Astrocyte (in vitro differentiated cells and primary cell): Measurements from ENCODE around the gene EPHA2. TPM values are rescaled to one million over a fixed set of nuclear protein-coding genes. Genes with fewer than 3 reads are reported as not detected.
A peak's percentile ranks its signal among the peaks of the same experiment; 100 is the strongest.

ENCODE experiments used
- DNase-seq: peaks from one replicate; pipeline ENCODE4 v3.0.0-alpha.2; 2010; ENCODE audit warnings: low read depth
- FAIRE-seq: peaks from 2 replicates; lab custom pipeline; 2011; peaks lifted over from hg19 to GRCh38; lab: Jason Lieb, UNC
- H2AFZ ChIP-seq: 2 replicates; pipeline ENCODE4 v1.6.0; 2012; ENCODE audit warnings: low read depth, low read length, inconsistent platforms
- H3K27ac ChIP-seq: 2 replicates; pipeline ENCODE4 v1.5.1; 2011; ENCODE audit warnings: low read depth, low read length, inconsistent platforms
- H3K27me3 ChIP-seq: 2 replicates; pipeline ENCODE4 v1.6.0; 2011; ENCODE audit warnings: low read length, inconsistent platforms; ENCODE audit not compliant: insufficient read depth
- H3K36me3 ChIP-seq: 2 replicates; pipeline ENCODE4 v1.5.1; 2011; ENCODE audit warnings: low read length, inconsistent platforms; ENCODE audit not compliant: insufficient read depth
- H3K4me1 ChIP-seq: 2 replicates; pipeline ENCODE4 v1.5.1; 2011; ENCODE audit warnings: low read length, inconsistent platforms; ENCODE audit not compliant: insufficient read depth
- H3K4me2 ChIP-seq: 2 replicates; pipeline ENCODE4 v1.6.0; 2012; ENCODE audit warnings: low read length, inconsistent platforms
- H3K4me3 ChIP-seq: 2 replicates; pipeline ENCODE4 v1.5.1; 2011; ENCODE audit warnings: low read depth, mild to moderate bottlenecking, low read length, inconsistent platforms; ENCODE audit not compliant: insufficient read depth
- H3K79me2 ChIP-seq: 2 replicates; pipeline ENCODE4 v1.6.0; 2012; ENCODE audit warnings: mild to moderate bottlenecking, low read length, inconsistent platforms; ENCODE audit not compliant: insufficient read depth
- H3K9ac ChIP-seq: 2 replicates; pipeline ENCODE4 v1.6.0; 2012; ENCODE audit warnings: mild to moderate bottlenecking, low read length, inconsistent platforms
- H3K9me3 ChIP-seq: 2 replicates; pipeline ENCODE4 v1.5.1; 2012; ENCODE audit warnings: low read depth, mild to moderate bottlenecking, low read length, inconsistent platforms; ENCODE audit not compliant: insufficient read depth
- H4K20me1 ChIP-seq: 2 replicates; pipeline ENCODE4 v1.6.0; 2012; ENCODE audit warnings: low read length, inconsistent platforms; ENCODE audit not compliant: insufficient read depth
- H3K27ac Mint-ChIP-seq: one replicate; pipeline ENCODE4 v1.8.0; 2021; ENCODE audit warnings: mild to moderate bottlenecking, mixed read lengths; ENCODE audit not compliant: unreplicated experiment
- H3K27me3 Mint-ChIP-seq: one replicate; pipeline ENCODE4 v1.8.0; 2021; ENCODE audit warnings: low read depth, mixed read lengths; ENCODE audit not compliant: unreplicated experiment
- H3K36me3 Mint-ChIP-seq: one replicate; pipeline ENCODE4 v1.8.0; 2021; ENCODE audit warnings: low read depth, mixed read lengths; ENCODE audit not compliant: unreplicated experiment
- H3K4me1 Mint-ChIP-seq: one replicate; pipeline ENCODE4 v1.8.0; 2021; ENCODE audit warnings: low read depth, mixed read lengths; ENCODE audit not compliant: unreplicated experiment
- H3K4me3 Mint-ChIP-seq: one replicate; pipeline ENCODE4 v1.8.0; 2021; ENCODE audit warnings: mild to moderate bottlenecking, moderate library complexity, mixed read lengths; ENCODE audit not compliant: unreplicated experiment
- H3K9me3 Mint-ChIP-seq: one replicate; pipeline ENCODE4 v1.8.0; 2021; ENCODE audit warnings: mild to moderate bottlenecking, mixed read lengths; ENCODE audit not compliant: unreplicated experiment
- CTCF ChIP-seq: IDR thresholded peaks from 2 replicates; pipeline ENCODE4 v1.5.1; 2011; ENCODE audit warnings: low read depth, mild to moderate bottlenecking, inconsistent platforms, low read length, moderate library complexity; ENCODE audit not compliant: insufficient read depth
- EZH2 ChIP-seq: IDR thresholded peaks from 2 replicates; pipeline ENCODE4 v1.6.1; 2012; ENCODE audit warnings: mild to moderate bottlenecking, low read length, inconsistent platforms; ENCODE audit not compliant: insufficient read depth
- total RNA-seq: library from RNA; stranded (reverse); gene quantifications from 2 replicates; pipeline ENCODE4 v1.2.1, GENCODE V29; 2021

Gene EPHA2
- total RNA-seq, 1 donor from 2014 or later: 140 TPM

DNA sequence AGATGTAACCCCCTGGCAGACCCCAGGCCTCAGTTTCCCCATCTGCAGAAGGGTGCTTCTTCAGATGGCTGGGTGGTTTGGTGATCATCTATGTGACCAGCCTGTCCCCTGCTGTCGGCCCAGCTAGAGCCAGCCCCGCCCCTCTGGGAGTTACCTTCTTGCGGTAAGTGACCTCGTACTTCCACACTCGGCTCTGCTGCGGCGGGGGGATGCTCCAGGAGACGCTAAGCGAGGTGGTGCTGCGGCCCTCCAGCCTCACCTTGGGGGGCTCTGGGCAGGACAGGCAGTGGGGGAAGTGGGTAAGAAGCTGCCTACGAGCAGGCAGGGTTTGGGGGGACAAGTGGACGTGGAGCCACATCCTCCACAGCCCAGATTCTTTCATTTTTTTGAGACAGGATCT, 20.4 kb downstream of the EPHA2 start:
- Histone ChIP-seq H3K36me3 (peaks cover 65% of the 10 kb centered on the region), H4K20me1 (peaks cover 91% of the 10 kb centered on the region), H3K9ac (no peak overlapping the region), H3K9me3 (no peaks in the 10 kb centered on the region), H3K4me1 (peaks cover 19% of the 10 kb centered on the region), H3K4me2 (no peak overlapping the region), H3K27me3 (no peaks in the 10 kb centered on the region), H3K27ac (no peak overlapping the region), H2AFZ (no peak overlapping the region), H3K4me3 (no peak overlapping the region), H3K79me2 (peaks cover 75% of the 10 kb centered on the region)
- Mint-ChIP-seq H3K4me1 (peaks cover 19% of the 10 kb centered on the region), H3K4me3 (no peak overlapping the region), H3K27ac (no peak overlapping the region), H3K9me3 (no peaks in the 10 kb centered on the region), H3K36me3 (peaks cover 19% of the 10 kb centered on the region), H3K27me3 (no peaks in the 10 kb centered on the region)
- no peak for TF ChIP-seq CTCF
- no peak for TF ChIP-seq EZH2
- FAIRE-seq (no peak), DNase-seq (no peak)

GRCh38 chr1:16134906-16135305, 21.0 kb downstream of the EPHA2 start:
- no peak overlapping the region for H3K27ac Mint-ChIP-seq
- Histone ChIP-seq H4K20me1 (peaks cover 91% of the 10 kb centered on the region), H3K9ac (no peak overlapping the region), H2AFZ (no peak overlapping the region), H3K9me3 (no peaks in the 10 kb centered on the region), H3K27me3 (no peaks in the 10 kb centered on the region), H3K4me1 (peaks cover 13% of the 10 kb centered on the region), H3K4me3 (no peak overlapping the region), H3K79me2 (peaks cover 75% of the 10 kb centered on the region), H3K36me3 (peaks cover 67% of the 10 kb centered on the region), H3K4me2 (no peak overlapping the region), H3K27ac (no peak overlapping the region)
- peaks cover 17% of the 10 kb centered on the region for H3K4me1 Mint-ChIP-seq
- DNase-seq (no peak), FAIRE-seq (no peak)
- no peaks in the 10 kb centered on the region for H3K9me3 Mint-ChIP-seq
- peaks cover 21% of the 10 kb centered on the region for H3K36me3 Mint-ChIP-seq
- no peak overlapping the region for H3K4me3 Mint-ChIP-seq
- TF ChIP-seq EZH2 (no peak), CTCF (no peak)
- H3K27me3 Mint-ChIP-seq: no peaks in the 10 kb centered on the region

DNA sequence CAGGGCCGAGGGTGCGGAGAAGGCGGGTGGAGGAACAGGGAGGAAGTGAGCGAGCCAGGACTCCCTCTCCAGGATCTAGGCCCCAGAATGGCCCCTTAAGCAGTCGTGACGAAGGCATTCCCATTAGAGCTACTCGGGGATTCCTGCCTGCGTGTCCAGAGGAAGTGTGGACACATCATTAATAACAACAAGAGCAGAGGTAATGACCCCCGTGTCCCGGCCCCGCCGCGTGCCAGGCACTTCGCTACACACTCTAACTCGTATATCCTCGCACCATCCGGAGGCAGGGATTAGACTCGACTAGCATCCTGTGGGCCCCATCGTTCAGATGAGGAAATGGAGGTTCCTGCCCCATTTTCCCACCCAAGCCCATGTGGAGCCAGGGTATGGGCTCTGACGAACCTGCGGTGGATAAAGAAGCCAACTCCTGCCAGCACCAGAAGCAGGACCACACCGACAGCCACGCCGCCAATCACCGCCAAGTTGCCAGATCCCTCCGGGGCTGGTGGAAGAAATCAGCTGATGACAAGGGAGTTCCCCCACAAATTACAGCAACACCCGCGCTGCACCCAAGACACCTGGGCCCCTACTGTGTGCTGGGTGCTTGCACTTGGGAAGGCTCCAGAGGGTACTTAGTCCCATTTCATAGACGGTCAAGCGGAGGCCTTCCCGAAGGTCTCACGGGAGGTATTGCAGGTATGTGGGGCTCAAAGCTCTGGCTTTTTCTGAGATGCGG, 21.6 kb downstream of the EPHA2 start:
- peaks cover 91% of the 10 kb centered on the region for H4K20me1 ChIP-seq
- no peak overlapping the region for H3K4me3 Mint-ChIP-seq
- H3K27ac Mint-ChIP-seq: peak overlapping the region; percentile 47
- no peak overlapping the region for H3K4me2 ChIP-seq
- FAIRE-seq: no peak
- no peaks in the 10 kb centered on the region for H3K27me3 ChIP-seq
- no peak overlapping the region for H3K27ac ChIP-seq
- H3K4me1 ChIP-seq: peaks cover 7% of the 10 kb centered on the region
- peaks cover 10% of the 10 kb centered on the region for H3K4me1 Mint-ChIP-seq
- no peaks in the 10 kb centered on the region for H3K27me3 Mint-ChIP-seq
- no peaks in the 10 kb centered on the region for H3K9me3 Mint-ChIP-seq
- no peak overlapping the region for H3K4me3 ChIP-seq
- H3K36me3 ChIP-seq: peaks cover 71% of the 10 kb centered on the region
- H3K79me2 ChIP-seq: peaks cover 73% of the 10 kb centered on the region
- H3K9me3 ChIP-seq: no peaks in the 10 kb centered on the region
- no peak overlapping the region for H2AFZ ChIP-seq
- no peak for TF ChIP-seq CTCF
- no peak for TF ChIP-seq EZH2
- no peak overlapping the region for H3K9ac ChIP-seq
- H3K36me3 Mint-ChIP-seq: peaks cover 24% of the 10 kb centered on the region
- no peak for DNase-seq
